HG03457 (cell line): ENCODE results near the gene PERCC1.
"Not testable (repeated sequence)": the region's sequence is repeated elsewhere in the genome, so short reads cannot be mapped to it uniquely, and the experiment has no call there.

Source experiments
- ATAC-seq: cut with Tn5 transposase; IDR thresholded peaks from one replicate; pipeline ENCODE4 v1.9.1; 2021; ENCODE audit warnings: moderate number of reproducible peaks; ENCODE audit not compliant: unreplicated experiment

PERCC1 gene

GRCh38 chr16:1433263-1433560 is 2.3 kb downstream of the PERCC1 start:
- no peak for ATAC-seq

- ATAC-seq = no peak
These were observed 2.9 kb downstream of the PERCC1 start for GRCh38 chr16:1433756-1434155.

GRCh38 chr16:1434644-1435592 is 4.0 kb downstream of the PERCC1 start:
- no peak for ATAC-seq

GRCh38 chr16:1435921-1436697 is 5.2 kb downstream of the PERCC1 start:
- ATAC-seq = no peak

GRCh38 chr16:1436731-1437355 is 6.0 kb downstream of the PERCC1 start:
- no peak for ATAC-seq

GRCh38 chr16:1437606-1438005 is 6.7 kb downstream of the PERCC1 start:
- ATAC-seq = no peak

- ATAC-seq = no peak
These were observed 7.6 kb downstream of the PERCC1 start for GRCh38 chr16:1438229-1439057.

GRCh38 chr16:1439058-1439698 is 8.3 kb downstream of the PERCC1 start:
- ATAC-seq = no peak

- not testable (repeated sequence) for ATAC-seq
These were observed 8.8 kb downstream of the PERCC1 start for GRCh38 chr16:1439699-1440074.

- no peak for ATAC-seq
These were observed 10.5 kb downstream of the PERCC1 start for GRCh38 chr16:1441391-1441829.

GRCh38 chr16:1442697-1443096 is 11.8 kb downstream of the PERCC1 start:
- ATAC-seq = no peak

GRCh38 chr16:1443403-1443973 is 12.6 kb downstream of the PERCC1 start:
- no peak for ATAC-seq

GRCh38 chr16:1443980-1444729 is 13.3 kb downstream of the PERCC1 start, which contains the start of gene CCDC154:
TSS of gene CCDC154 (minus strand) at chr16:1444556. CDS start at chr16:1444322, 234 bp downstream.
- no peak for ATAC-seq

- no peak for ATAC-seq
These were observed 14.0 kb downstream of the PERCC1 start for GRCh38 chr16:1444730-1445517.

GRCh38 chr16:1445518-1446203 is 14.8 kb downstream of the PERCC1 start:
- no peak for ATAC-seq

- ATAC-seq = no peak
These were observed 15.6 kb downstream of the PERCC1 start for GRCh38 chr16:1446296-1447080.

- no peak for ATAC-seq
These were observed 17.1 kb downstream of the PERCC1 start for GRCh38 chr16:1447965-1448364.
